GM23338 (cell line): Measurements from ENCODE around the gene TNFSF10. TPM values are rescaled to one million over a fixed set of nuclear protein-coding genes. Genes with fewer than 3 reads are reported as not detected.

ENCODE experiments used
- ATAC-seq: fragments of 200-7000 bp; cut with Tn5 transposase; 3 replicates; pipeline ENCODE4 v1.9.1; 2020
- DNase-seq: peaks from one replicate; pipeline ENCODE4 v3.0.0-alpha.2; 2015; ENCODE audit warnings: low spot score
- H2AFZ ChIP-seq: fragments of 200-600 bp; sonication (generic); 2 replicates; pipeline ENCODE4 v1.8.0; 2016; ENCODE audit warnings: antibody characterized with exemption, mild to moderate bottlenecking, moderate library complexity
- H3F3A ChIP-seq: fragments of 200-600 bp; sonication (generic); replicated peaks from 2 replicates; pipeline ENCODE4 v1.8.0; 2017; ENCODE audit warnings: antibody characterized with exemption, mixed run types, low read depth
- H3K27ac ChIP-seq: fragments of 200-600 bp; sonication (generic); 2 replicates; pipeline ENCODE4 v1.6.1; 2016; ENCODE audit warnings: low read depth
- H3K27me3 ChIP-seq: fragments of 200-600 bp; sonication (generic); 2 replicates; pipeline ENCODE4 v1.8.0; 2016; ENCODE audit warnings: mild to moderate bottlenecking, mixed run types, moderate library complexity; ENCODE audit not compliant: insufficient read depth
- H3K36me3 ChIP-seq: fragments of 200-600 bp; sonication (generic); 2 replicates; pipeline ENCODE4 v1.8.0; 2016; ENCODE audit warnings: mild to moderate bottlenecking; ENCODE audit not compliant: insufficient read depth
- H3K4me1 ChIP-seq: fragments of 200-600 bp; sonication (generic); 2 replicates; pipeline ENCODE4 v1.8.0; 2016; ENCODE audit warnings: mild to moderate bottlenecking, moderate library complexity; ENCODE audit not compliant: insufficient read depth
- H3K4me2 ChIP-seq: fragments of 200-600 bp; sonication (generic); 2 replicates; pipeline ENCODE4 v1.7.1; 2017; ENCODE audit warnings: mixed run types
- H3K4me3 ChIP-seq: fragments of 200-600 bp; sonication (generic); 2 replicates; pipeline ENCODE4 v1.6.1; 2016; ENCODE audit warnings: mixed run types
- H3K79me2 ChIP-seq: fragments of 200-600 bp; sonication (generic); replicated peaks from 2 replicates; pipeline ENCODE4 v1.8.0; 2017; ENCODE audit warnings: mild to moderate bottlenecking; ENCODE audit not compliant: insufficient read depth
- H3K9me2 ChIP-seq: fragments of 200-600 bp; sonication (generic); 2 replicates; pipeline ENCODE4 v1.8.0; 2017; ENCODE audit not compliant: insufficient read depth
- H4K20me1 ChIP-seq: fragments of 200-600 bp; sonication (generic); replicated peaks from 2 replicates; pipeline ENCODE4 v1.8.0; 2017; ENCODE audit warnings: mild to moderate bottlenecking; ENCODE audit not compliant: insufficient read depth
- H3K27ac Mint-ChIP-seq: 2 replicates; pipeline ENCODE4 v1.8.0; 2020; ENCODE audit warnings: inconsistent platforms, mild to moderate bottlenecking, moderate library complexity, mixed read lengths
- H3K27me3 Mint-ChIP-seq: 3 replicates; pipeline ENCODE4 v1.8.0; 2022; ENCODE audit warnings: low read depth, mild to moderate bottlenecking, moderate library complexity, mixed read lengths, inconsistent platforms; ENCODE audit not compliant: insufficient read depth, poor library complexity
- H3K36me3 Mint-ChIP-seq: 3 replicates; pipeline ENCODE4 v1.8.0; 2021; ENCODE audit warnings: low read depth, mild to moderate bottlenecking, inconsistent platforms, moderate library complexity, mixed read lengths
- H3K4me1 Mint-ChIP-seq: 3 replicates; pipeline ENCODE4 v1.8.0; 2020; ENCODE audit warnings: mild to moderate bottlenecking, inconsistent platforms, mixed read lengths
- H3K4me3 Mint-ChIP-seq: 3 replicates; pipeline ENCODE4 v1.8.0; 2021; ENCODE audit warnings: moderate library complexity, mild to moderate bottlenecking, inconsistent platforms, mixed read lengths
- H3K9me3 Mint-ChIP-seq: 3 replicates; pipeline ENCODE4 v1.8.0; 2020; ENCODE audit warnings: moderate library complexity, mild to moderate bottlenecking, inconsistent platforms, mixed read lengths
- CTCF ChIP-seq, 2 experiments: fragments of 200-600 bp in 1 of 2; sonication (generic) in 1 of 2; conservative IDR thresholded peaks; 2 replicates each; pipeline versions ENCODE4 v1.5.1 to v1.6.1; 2016 to 2017; ENCODE audit warnings: antibody characterized with exemption in 2 of 2, low read depth in 2 of 2, mild to moderate bottlenecking in 2 of 2, moderate library complexity in 1 of 2
- POLR2AphosphoS5 ChIP-seq: IDR thresholded peaks from 2 replicates; pipeline ENCODE4 v1.6.1; 2016; ENCODE audit warnings: antibody characterized with exemption, low read depth
- STAT1 ChIP-seq: IDR thresholded peaks from one replicate; pipeline ENCODE4 v1.6.1; 2016; ENCODE audit warnings: antibody characterized with exemption; ENCODE audit not compliant: unreplicated experiment
- ZNF331 ChIP-seq: fragments of 250-450 bp; sonication (Bioruptor Pico); IDR thresholded peaks from 2 replicates; pipeline ENCODE4 v1.5.0; 2020; ENCODE audit warnings: low read depth, mild to moderate bottlenecking, moderate library complexity
- ZNF462 ChIP-seq: fragments of 250-450 bp; sonication (Bioruptor Pico); IDR thresholded peaks from 2 replicates; pipeline ENCODE4 v1.5.0; 2020; ENCODE audit warnings: mild to moderate bottlenecking, moderate library complexity
- polyA plus RNA-seq: library from polyadenylated mRNA; unstranded; fragments of >200 nt; fragmentation: Nextera tagmentation; extraction: Ambion mirVana; gene quantifications from 2 replicates; pipeline ENCODE4 v1.2.1, GENCODE V29; 2016
- total RNA-seq: library from RNA; depleted of rRNA; stranded (reverse); fragments of >200 nt; shearing (Covaris generic); gene quantifications from 2 replicates; pipeline ENCODE4 v1.2.3, GENCODE V29; 2014

TNFSF10 gene
- total and polyA plus RNA-seq, 2 experiments from 2014 or later, result 0.27 TPM; not detected in 1

GRCh38 chr3:172527306-172527705 is 4.1 kb upstream of the TNFSF10 start (continued):
- TF ChIP-seq ZNF462 (CRISPR knock-in tag) (no peak), CTCF (conservative IDR thresholded peaks at IDR 0.05; ENCODE audit: low read depth in 2 of 2) (no peak)

GRCh38 chr3:172525116-172525613 is 1.9 kb upstream of the TNFSF10 start:
- H3K9me2 ChIP-seq, result no peaks in the 10 kb centered on the region
- H3K36me3 ChIP-seq, result no peaks in the 10 kb centered on the region
- no peaks in the 10 kb centered on the region for H3F3A ChIP-seq
- H3K27me3 ChIP-seq, result no peaks in the 10 kb centered on the region
- H3K4me1 ChIP-seq, result peaks cover 11% of the 10 kb centered on the region
- no peaks in the 10 kb centered on the region for H3K79me2 ChIP-seq
- no peaks in the 10 kb centered on the region for H3K9me3 Mint-ChIP-seq
- no peaks in the 10 kb centered on the region for H3K36me3 Mint-ChIP-seq
- no peaks in the 10 kb centered on the region for H4K20me1 ChIP-seq
- H3K4me2 ChIP-seq, result no peak overlapping the region
- no peak overlapping the region for H3K4me3 Mint-ChIP-seq
- no peak for ATAC-seq
- H3K27me3 Mint-ChIP-seq, result no peaks in the 10 kb centered on the region
- no peak overlapping the region for H2AFZ ChIP-seq
- TF ChIP-seq STAT1, result no peak
- no peak for TF ChIP-seq ZNF331 (CRISPR knock-in tag)
- TF ChIP-seq POLR2AphosphoS5, result no peak
- H3K27ac Mint-ChIP-seq, result no peak overlapping the region
- no peak overlapping the region for H3K4me3 ChIP-seq
- peaks cover 11% of the 10 kb centered on the region for H3K4me1 Mint-ChIP-seq
- DNase-seq, result no peak
- H3K27ac ChIP-seq, result no peak overlapping the region
